RWPE2 (cell line): ENCODE measurements around the gene CALY.

Experiments
- ATAC-seq: fragments of 200-7000 bp; cut with Tn5 transposase; 3 replicates; pipeline ENCODE4 v1.9.1; 2021; ENCODE audit warnings: low read depth
- DNase-seq: peaks from one replicate; pipeline ENCODE4 v3.0.0-alpha.2; 2020; ENCODE audit warnings: low spot score
- H3K27ac ChIP-seq: fragments of 450-650 bp; 2 replicates; pipeline ENCODE4 v1.5.1; 2017; ENCODE audit warnings: mild to moderate bottlenecking; ENCODE audit not compliant: poor library complexity, severe bottlenecking
- H3K27me3 ChIP-seq: fragments of 250-450 bp; sonication (Bioruptor Pico); 2 replicates; pipeline ENCODE4 v1.5.1; 2021; ENCODE audit warnings: mild to moderate bottlenecking, moderate library complexity; ENCODE audit not compliant: insufficient read depth, poor library complexity, severe bottlenecking
- H3K36me3 ChIP-seq: fragments of 250-450 bp; sonication (Bioruptor Pico); 2 replicates; pipeline ENCODE4 v1.5.1; 2020; ENCODE audit warnings: low read depth, mild to moderate bottlenecking, moderate library complexity
- H3K4me1 ChIP-seq: fragments of 250-450 bp; sonication (Bioruptor Pico); 2 replicates; pipeline ENCODE4 v1.5.1; 2021; ENCODE audit warnings: mild to moderate bottlenecking, moderate library complexity; ENCODE audit not compliant: insufficient read depth, poor library complexity, severe bottlenecking
- H3K4me3 ChIP-seq: fragments of 250-450 bp; sonication (Bioruptor Pico); 2 replicates; pipeline ENCODE4 v1.5.1; 2021; ENCODE audit warnings: mild to moderate bottlenecking, moderate library complexity; ENCODE audit not compliant: severe bottlenecking
- H3K9me3 ChIP-seq: fragments of 250-450 bp; sonication (Bioruptor Pico); 2 replicates; pipeline ENCODE4 v1.5.1; 2021; ENCODE audit warnings: mild to moderate bottlenecking, moderate library complexity; ENCODE audit not compliant: severe bottlenecking
- CTCF ChIP-seq: fragments of 450-650 bp; IDR thresholded peaks from one replicate; pipeline ENCODE4 v1.5.1; 2017; ENCODE audit warnings: mild to moderate bottlenecking, moderate library complexity; ENCODE audit not compliant: poor library complexity, severe bottlenecking

The CALY gene

DNA sequence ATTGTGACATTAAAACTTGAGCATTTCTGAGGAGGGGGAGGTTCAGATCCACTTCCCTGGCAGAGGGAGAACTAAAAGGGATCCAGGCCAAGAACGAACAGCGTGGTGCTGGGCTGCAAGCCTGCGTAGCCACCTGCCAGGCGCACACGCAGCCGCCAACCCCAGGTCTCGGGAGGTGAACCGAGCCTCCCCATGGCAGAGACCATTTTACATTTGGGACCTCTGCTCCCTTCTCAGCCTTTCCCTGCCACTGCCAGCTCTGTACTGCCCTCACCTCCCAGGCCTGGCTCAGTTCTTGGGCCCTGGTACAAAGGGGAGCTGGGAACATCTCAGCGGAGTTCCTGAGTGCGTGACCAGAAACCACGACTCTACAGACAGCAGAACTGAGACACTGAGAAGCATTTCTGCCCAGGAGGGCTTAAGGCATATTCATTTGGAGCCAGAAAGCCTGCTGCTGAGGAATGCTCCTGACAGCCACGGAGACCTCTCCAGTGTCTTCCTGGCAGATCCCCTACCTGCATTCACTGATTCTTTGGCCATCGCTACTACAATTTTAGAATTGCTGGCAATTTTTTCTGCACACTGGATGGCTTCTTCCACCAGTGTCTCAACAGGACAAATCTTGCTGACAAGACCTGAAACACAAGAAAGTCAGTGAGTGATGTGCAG, 28.9 kb upstream of the CALY start:
- no peaks in the 10 kb centered on the region for H3K4me1 ChIP-seq
- no peak overlapping the region for H3K4me3 ChIP-seq
- H3K27me3 ChIP-seq, result no peaks in the 10 kb centered on the region
- H3K27ac ChIP-seq, result no peak overlapping the region
- peaks cover 49% of the 10 kb centered on the region for H3K36me3 ChIP-seq
- DNase-seq (no peak), ATAC-seq (no peak)
- no peak for TF ChIP-seq CTCF
- H3K9me3 ChIP-seq, result no peaks in the 10 kb centered on the region

DNA sequence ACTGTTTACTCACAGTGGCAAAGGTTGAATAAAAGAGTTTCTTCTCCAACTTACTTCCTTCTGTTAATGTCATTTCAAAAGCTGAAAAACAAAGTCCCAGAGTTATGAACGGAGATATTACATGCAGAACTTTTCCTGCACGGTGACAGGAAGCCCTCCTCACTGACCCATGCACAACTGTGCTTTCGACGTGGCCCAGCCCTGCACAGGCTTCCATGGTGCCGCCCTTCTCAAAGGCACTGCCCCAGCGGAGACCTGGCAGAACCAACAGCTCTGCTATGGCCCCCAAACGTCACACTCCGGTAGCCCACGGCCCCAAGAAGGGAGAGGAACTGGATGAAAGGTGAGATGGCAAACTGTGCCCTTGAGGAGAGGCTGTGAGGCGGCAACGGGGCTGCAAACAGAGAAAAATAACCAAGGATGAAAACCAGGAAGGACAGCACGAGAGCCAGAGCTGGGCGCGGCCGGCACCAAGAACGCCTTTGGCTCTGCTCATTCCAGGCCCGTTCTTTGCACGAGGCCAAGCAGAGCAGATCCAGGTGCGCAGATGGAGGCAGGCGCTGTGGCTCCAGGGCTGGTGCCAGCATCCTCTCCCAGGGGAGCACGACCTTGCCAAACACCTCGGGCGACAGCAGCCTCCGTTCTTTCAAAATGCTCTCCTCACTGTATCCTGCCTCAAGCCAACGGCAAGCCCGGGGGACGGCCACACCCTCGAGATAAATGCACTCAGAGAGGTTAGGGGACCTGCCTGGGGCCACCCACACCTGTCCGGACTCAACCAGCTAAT, 28.1 kb upstream of the CALY start:
- Histone ChIP-seq H3K4me1 (no peaks in the 10 kb centered on the region), H3K9me3 (no peaks in the 10 kb centered on the region), H3K36me3 (peaks cover 49% of the 10 kb centered on the region), H3K27ac (no peak overlapping the region), H3K27me3 (no peaks in the 10 kb centered on the region), H3K4me3 (no peak overlapping the region)
- no peak for ATAC-seq
- no peak for TF ChIP-seq CTCF
- DNase-seq, result no peak

GRCh38 chr10:133362846-133363245, 26.1 kb upstream of the CALY start:
- H3K9me3 ChIP-seq, result no peaks in the 10 kb centered on the region
- no peaks in the 10 kb centered on the region for H3K4me1 ChIP-seq
- TF ChIP-seq CTCF, result no peak
- H3K27me3 ChIP-seq, result no peaks in the 10 kb centered on the region
- peaks cover 36% of the 10 kb centered on the region for H3K36me3 ChIP-seq
- no peak overlapping the region for H3K4me3 ChIP-seq
- ATAC-seq (no peak), DNase-seq (no peak)
- H3K27ac ChIP-seq, result no peak overlapping the region

- H3K4me3 ChIP-seq, result no peak overlapping the region
- no peaks in the 10 kb centered on the region for H3K9me3 ChIP-seq
- no peaks in the 10 kb centered on the region for H3K27me3 ChIP-seq
- H3K27ac ChIP-seq, result no peak overlapping the region
- DNase-seq (no peak), ATAC-seq (no peak)
- H3K36me3 ChIP-seq, result peaks cover 34% of the 10 kb centered on the region
- no peak for TF ChIP-seq CTCF
- H3K4me1 ChIP-seq, result no peaks in the 10 kb centered on the region
Measured at GRCh38 chr10:133361773-133362441, 25.2 kb upstream of the CALY start.

- Histone ChIP-seq H3K27ac (no peak overlapping the region), H3K9me3 (no peaks in the 10 kb centered on the region), H3K4me3 (no peak overlapping the region), H3K4me1 (no peaks in the 10 kb centered on the region), H3K36me3 (peaks cover 32% of the 10 kb centered on the region), H3K27me3 (no peaks in the 10 kb centered on the region)
- TF ChIP-seq CTCF, result no peak
- DNase-seq, result no peak
- no peak for ATAC-seq
Measured at GRCh38 chr10:133361227-133361626, 24.5 kb upstream of the CALY start.
